Measurements from ENCODE around the gene TPTE. TPM values are rescaled to one million over a fixed set of nuclear protein-coding genes. Genes with fewer than 3 reads are reported as not detected.
"Not testable (repeated sequence)": the region's sequence is repeated elsewhere in the genome, so short reads cannot be mapped to it uniquely, and the experiment has no call there.

The TPTE gene
- total RNA-seq, 1 donor from 2014 or later, result not detected

DNA sequence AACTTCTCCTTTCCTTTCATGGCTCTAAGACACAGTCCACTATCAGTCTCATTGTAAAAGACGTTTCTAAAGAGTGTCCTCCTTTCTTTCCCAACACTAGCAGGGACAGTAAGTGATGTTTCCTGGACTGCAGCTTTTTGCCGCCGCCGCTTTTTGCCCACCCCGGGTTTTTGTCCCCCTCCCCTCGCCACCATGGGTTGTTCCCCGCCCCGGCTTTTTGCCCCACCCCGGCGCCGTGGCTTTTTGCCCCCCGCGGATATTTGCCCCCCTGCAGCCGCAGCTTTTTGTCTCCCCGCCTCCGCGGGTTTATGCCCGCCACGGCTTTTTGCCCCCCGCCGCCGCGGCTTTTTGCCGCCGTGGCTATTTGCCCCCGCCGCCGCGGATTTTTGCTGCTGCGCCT, 95.2 kb downstream of the TPTE start:
- DNase-seq (ENCODE audit: low read depth, low spot score), result no peak

GRCh38 chr21:10617133-10617752, 95.9 kb downstream of the TPTE start:
- not testable (repeated sequence) for DNase-seq (ENCODE audit: low read depth, low spot score)

- DNase-seq (ENCODE audit: low read depth, low spot score), result no peak
Measured at GRCh38 chr21:10627316-10627863, 106.0 kb downstream of the TPTE start.

DNA sequence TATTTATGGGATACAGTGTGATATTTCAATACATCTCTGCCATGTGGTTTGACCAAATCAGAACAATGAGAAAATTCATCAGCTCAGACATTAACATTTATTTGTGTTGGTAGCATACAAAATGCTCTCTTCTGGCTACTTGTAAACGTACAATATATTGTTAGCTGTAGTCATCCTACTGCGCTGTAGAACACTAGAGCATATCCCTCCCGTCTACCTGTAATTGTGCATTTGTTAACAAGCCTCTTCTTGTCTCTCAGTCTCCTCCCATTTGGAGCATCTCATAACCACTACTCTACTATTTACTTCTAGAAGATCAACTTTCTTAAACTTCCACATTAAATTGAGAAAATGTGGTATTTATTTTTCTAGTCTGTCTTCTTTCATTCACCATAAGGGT, 107.9 kb downstream of the TPTE start:
- DNase-seq (ENCODE audit: low read depth, low spot score), result not testable (repeated sequence)

- not testable (repeated sequence) for DNase-seq (ENCODE audit: low read depth, low spot score)
Measured at GRCh38 chr21:10630829-10631228, 109.4 kb downstream of the TPTE start.

GRCh38 chr21:10631316-10631715, 109.9 kb downstream of the TPTE start:
- DNase-seq (ENCODE audit: low read depth, low spot score), result not testable (repeated sequence)

GRCh38 chr21:10638144-10638543, 116.8 kb downstream of the TPTE start:
- not testable (repeated sequence) for DNase-seq (ENCODE audit: low read depth, low spot score)

- DNase-seq (ENCODE audit: low read depth, low spot score), result no peak
Measured at GRCh38 chr21:10639123-10639522, 117.7 kb downstream of the TPTE start.

- not testable (repeated sequence) for DNase-seq (ENCODE audit: low read depth, low spot score)
Measured at GRCh38 chr21:10639746-10640145, 118.4 kb downstream of the TPTE start.

- no peak for DNase-seq (ENCODE audit: low read depth, low spot score)
Measured at GRCh38 chr21:10640446-10640845, 119.1 kb downstream of the TPTE start.

- no peak for DNase-seq (ENCODE audit: low read depth, low spot score)
Measured at GRCh38 chr21:10641107-10641506, 119.7 kb downstream of the TPTE start.

GRCh38 chr21:10645667-10646066, 124.3 kb downstream of the TPTE start:
- DNase-seq (ENCODE audit: low read depth, low spot score), result not testable (repeated sequence)

DNA sequence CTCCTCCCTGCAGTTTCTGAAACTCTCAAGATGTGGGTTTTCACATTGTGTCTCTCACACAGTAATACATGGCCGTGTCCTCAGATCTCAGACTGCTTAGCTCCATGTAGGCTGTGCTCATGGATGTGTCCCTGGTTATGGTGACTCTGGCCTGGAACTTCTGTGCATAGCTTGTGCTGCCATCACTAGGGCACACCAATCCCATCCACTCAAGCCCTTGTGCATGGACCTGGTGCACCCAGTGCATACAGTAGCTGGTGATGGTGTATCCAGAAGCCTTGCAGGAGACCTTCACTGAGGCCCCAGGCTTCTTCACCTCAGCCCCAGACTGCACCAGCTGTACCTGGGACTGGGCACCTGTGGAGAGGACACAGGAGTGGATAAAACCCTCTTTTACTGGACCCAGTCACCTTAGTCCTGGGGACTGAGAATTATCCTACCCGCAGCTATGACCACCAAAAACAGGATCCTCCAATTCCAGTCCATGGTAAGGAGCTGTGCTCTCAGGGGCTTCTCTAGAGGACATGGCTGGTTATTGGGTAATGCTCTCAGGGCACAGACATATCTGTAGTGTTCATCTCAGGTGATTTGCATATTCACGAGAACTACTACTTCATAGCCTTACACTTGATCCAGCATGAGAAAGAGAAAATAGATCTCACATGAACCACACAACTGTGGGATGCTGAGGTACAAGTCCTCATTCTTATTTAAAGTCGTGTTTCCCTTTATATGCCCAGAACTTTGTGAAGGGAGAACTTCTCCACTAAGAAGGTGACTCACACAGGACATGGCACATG, 128.2 kb downstream of the TPTE start:
- DNase-seq (ENCODE audit: low read depth, low spot score), result not testable (repeated sequence)

DNA sequence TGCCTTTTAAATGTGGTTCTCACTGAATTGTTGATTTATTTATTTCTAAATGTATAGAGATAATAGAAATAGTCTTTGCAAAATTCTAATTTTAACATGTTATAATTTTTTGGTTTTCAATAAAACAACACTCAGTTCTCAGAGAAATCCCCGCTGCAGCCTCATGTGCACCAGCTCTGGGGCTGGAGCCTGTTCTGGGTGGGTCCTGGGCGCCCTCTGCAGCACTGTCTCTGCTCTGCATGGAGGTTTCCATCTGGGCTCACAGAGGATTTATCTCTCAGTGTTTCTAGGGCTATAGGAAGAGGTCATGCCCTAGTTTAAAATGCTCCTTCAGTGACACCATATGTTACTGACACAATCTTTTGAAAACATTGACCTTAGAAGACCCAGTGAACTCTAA, 128.9 kb downstream of the TPTE start:
- not testable (repeated sequence) for DNase-seq (ENCODE audit: low read depth, low spot score)

Data from pulmonary artery endothelial cell (primary cell).